Astrocyte (in vitro differentiated cells and primary cell): ENCODE data around the gene TMEM259. TPM values are rescaled to one million over a fixed set of nuclear protein-coding genes. Genes with fewer than 3 reads are reported as not detected.
A peak's percentile ranks its signal among the peaks of the same experiment; 100 is the strongest.

Source experiments
- DNase-seq: peaks from one replicate; pipeline ENCODE4 v3.0.0-alpha.2; 2010; ENCODE audit warnings: low read depth
- FAIRE-seq: peaks from 2 replicates; lab custom pipeline; 2011; peaks lifted over from hg19 to GRCh38; lab: Jason Lieb, UNC
- H2AFZ ChIP-seq: 2 replicates; pipeline ENCODE4 v1.6.0; 2012; ENCODE audit warnings: low read depth, low read length, inconsistent platforms
- H3K27ac ChIP-seq: 2 replicates; pipeline ENCODE4 v1.5.1; 2011; ENCODE audit warnings: low read depth, low read length, inconsistent platforms
- H3K27me3 ChIP-seq: 2 replicates; pipeline ENCODE4 v1.6.0; 2011; ENCODE audit warnings: low read length, inconsistent platforms; ENCODE audit not compliant: insufficient read depth
- H3K36me3 ChIP-seq: 2 replicates; pipeline ENCODE4 v1.5.1; 2011; ENCODE audit warnings: low read length, inconsistent platforms; ENCODE audit not compliant: insufficient read depth
- H3K4me1 ChIP-seq: 2 replicates; pipeline ENCODE4 v1.5.1; 2011; ENCODE audit warnings: low read length, inconsistent platforms; ENCODE audit not compliant: insufficient read depth
- H3K4me2 ChIP-seq: 2 replicates; pipeline ENCODE4 v1.6.0; 2012; ENCODE audit warnings: low read length, inconsistent platforms
- H3K4me3 ChIP-seq: 2 replicates; pipeline ENCODE4 v1.5.1; 2011; ENCODE audit warnings: low read depth, mild to moderate bottlenecking, low read length, inconsistent platforms; ENCODE audit not compliant: insufficient read depth
- H3K79me2 ChIP-seq: 2 replicates; pipeline ENCODE4 v1.6.0; 2012; ENCODE audit warnings: mild to moderate bottlenecking, low read length, inconsistent platforms; ENCODE audit not compliant: insufficient read depth
- H3K9ac ChIP-seq: 2 replicates; pipeline ENCODE4 v1.6.0; 2012; ENCODE audit warnings: mild to moderate bottlenecking, low read length, inconsistent platforms
- H3K9me3 ChIP-seq: 2 replicates; pipeline ENCODE4 v1.5.1; 2012; ENCODE audit warnings: low read depth, mild to moderate bottlenecking, low read length, inconsistent platforms; ENCODE audit not compliant: insufficient read depth
- H4K20me1 ChIP-seq: 2 replicates; pipeline ENCODE4 v1.6.0; 2012; ENCODE audit warnings: low read length, inconsistent platforms; ENCODE audit not compliant: insufficient read depth
- H3K27ac Mint-ChIP-seq: one replicate; pipeline ENCODE4 v1.8.0; 2021; ENCODE audit warnings: mild to moderate bottlenecking, mixed read lengths; ENCODE audit not compliant: unreplicated experiment
- H3K27me3 Mint-ChIP-seq: one replicate; pipeline ENCODE4 v1.8.0; 2021; ENCODE audit warnings: low read depth, mixed read lengths; ENCODE audit not compliant: unreplicated experiment
- H3K36me3 Mint-ChIP-seq: one replicate; pipeline ENCODE4 v1.8.0; 2021; ENCODE audit warnings: low read depth, mixed read lengths; ENCODE audit not compliant: unreplicated experiment
- H3K4me1 Mint-ChIP-seq: one replicate; pipeline ENCODE4 v1.8.0; 2021; ENCODE audit warnings: low read depth, mixed read lengths; ENCODE audit not compliant: unreplicated experiment
- H3K4me3 Mint-ChIP-seq: one replicate; pipeline ENCODE4 v1.8.0; 2021; ENCODE audit warnings: mild to moderate bottlenecking, moderate library complexity, mixed read lengths; ENCODE audit not compliant: unreplicated experiment
- H3K9me3 Mint-ChIP-seq: one replicate; pipeline ENCODE4 v1.8.0; 2021; ENCODE audit warnings: mild to moderate bottlenecking, mixed read lengths; ENCODE audit not compliant: unreplicated experiment
- CTCF ChIP-seq: IDR thresholded peaks from 2 replicates; pipeline ENCODE4 v1.5.1; 2011; ENCODE audit warnings: low read depth, mild to moderate bottlenecking, inconsistent platforms, low read length, moderate library complexity; ENCODE audit not compliant: insufficient read depth
- EZH2 ChIP-seq: IDR thresholded peaks from 2 replicates; pipeline ENCODE4 v1.6.1; 2012; ENCODE audit warnings: mild to moderate bottlenecking, low read length, inconsistent platforms; ENCODE audit not compliant: insufficient read depth
- total RNA-seq: library from RNA; stranded (reverse); gene quantifications from 2 replicates; pipeline ENCODE4 v1.2.1, GENCODE V29; 2021

Gene TMEM259
- total RNA-seq, 1 donor from 2014 or later, result 155 TPM

DNA sequence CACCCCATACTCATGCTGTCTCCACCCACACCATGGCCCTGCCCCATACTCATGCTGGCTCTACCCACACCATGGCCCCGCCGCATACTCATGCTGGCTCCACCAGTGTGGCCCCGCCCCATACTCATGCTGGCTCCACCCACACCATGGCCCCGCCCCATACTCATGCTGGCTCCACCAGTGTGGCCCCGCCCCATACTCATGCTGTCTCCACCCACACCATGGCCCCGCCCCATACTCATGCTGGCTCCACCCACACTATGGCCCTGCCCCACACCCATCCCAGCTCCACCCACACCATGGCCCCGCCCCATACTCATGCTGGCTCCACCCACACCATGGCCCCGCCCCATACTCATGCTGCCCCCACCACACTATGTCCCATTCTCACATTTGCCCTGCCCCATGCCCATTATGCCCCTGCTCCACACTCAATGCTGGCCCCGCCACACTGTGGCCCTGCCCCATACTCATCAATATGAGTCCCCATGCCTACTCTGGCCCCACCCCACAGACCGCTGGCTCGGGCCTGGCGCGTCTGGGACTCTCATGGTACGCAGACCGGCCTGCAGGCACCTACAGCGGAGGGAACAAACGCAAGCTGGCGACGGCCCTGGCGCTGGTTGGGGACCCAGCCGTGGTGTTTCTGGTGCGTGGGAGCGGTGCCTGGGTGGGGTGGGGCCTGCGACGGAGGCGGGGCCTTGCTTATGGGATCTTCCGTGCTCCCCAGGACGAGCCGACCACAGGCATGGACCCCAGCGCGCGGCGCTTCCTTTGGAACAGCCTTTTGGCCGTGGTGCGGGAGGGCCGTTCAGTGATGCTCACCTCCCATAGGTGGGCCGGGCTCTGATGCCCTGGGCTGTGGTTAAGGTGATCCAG lies 42.3 kb upstream of the TMEM259 start:
- FAIRE-seq, result no peak
- H3K9me3 Mint-ChIP-seq, result no peaks in the 10 kb centered on the region
- TF ChIP-seq EZH2 (no peak), CTCF (no peak)

DNA sequence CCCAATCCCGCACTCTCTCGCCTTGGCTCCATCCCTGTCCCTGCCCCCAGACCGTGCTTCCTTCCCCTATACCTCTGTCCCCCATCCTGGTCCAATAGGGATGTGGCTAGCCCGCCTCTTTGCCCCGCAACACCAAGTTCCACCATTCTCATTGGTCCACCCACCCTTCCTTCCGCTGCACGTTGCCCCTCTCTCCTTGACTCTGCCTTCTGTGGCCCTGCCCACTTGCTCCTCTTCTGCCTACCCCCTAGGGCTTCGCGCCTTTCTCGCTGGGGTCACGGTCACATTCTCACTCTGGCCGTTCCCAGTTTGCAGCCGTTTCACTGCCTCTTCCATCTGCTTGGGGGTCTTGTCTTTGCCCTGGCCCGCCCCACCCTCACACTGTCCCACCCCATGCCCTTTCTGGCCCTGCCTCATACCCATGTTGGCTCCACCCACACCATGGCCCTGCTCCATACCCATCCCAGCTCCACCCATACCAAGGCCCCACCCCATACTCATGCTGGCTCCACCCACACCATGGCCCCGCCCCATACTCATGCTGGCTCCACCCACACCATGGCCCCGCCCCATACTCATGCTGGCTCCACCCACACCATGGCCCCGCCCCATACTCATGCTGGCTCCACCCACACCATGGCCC lies 41.6 kb upstream of the TMEM259 start:
- Histone ChIP-seq H2AFZ (no peak overlapping the region), H3K4me2 (no peak overlapping the region), H3K9ac (no peak overlapping the region), H4K20me1 (peaks cover 9% of the 10 kb centered on the region), H3K4me1 (peaks cover 3% of the 10 kb centered on the region), H3K27ac (no peak overlapping the region), H3K36me3 (no peaks in the 10 kb centered on the region), H3K4me3 (no peak overlapping the region), H3K9me3 (peaks cover 14% of the 10 kb centered on the region), H3K27me3 (peaks cover 5% of the 10 kb centered on the region), H3K79me2 (no peaks in the 10 kb centered on the region)
- no peak for TF ChIP-seq EZH2
- TF ChIP-seq CTCF, result no peak
- no peak overlapping the region for H3K4me3 Mint-ChIP-seq
- H3K36me3 Mint-ChIP-seq, result peaks cover 5% of the 10 kb centered on the region
- H3K9me3 Mint-ChIP-seq, result no peaks in the 10 kb centered on the region
- peaks cover 2% of the 10 kb centered on the region for H3K27me3 Mint-ChIP-seq
- DNase-seq (no peak), FAIRE-seq (no peak)
- H3K27ac Mint-ChIP-seq, result no peak overlapping the region
- H3K4me1 Mint-ChIP-seq, result peaks cover 3% of the 10 kb centered on the region

More for the DNA sequence above, 42.3 kb upstream of the TMEM259 start:
- Histone ChIP-seq H3K36me3 (no peaks in the 10 kb centered on the region), H4K20me1 (peaks cover 9% of the 10 kb centered on the region), H2AFZ (no peak overlapping the region), H3K9me3 (peaks cover 7% of the 10 kb centered on the region), H3K27me3 (peaks cover 5% of the 10 kb centered on the region), H3K4me3 (no peak overlapping the region), H3K4me2 (no peak overlapping the region), H3K79me2 (no peaks in the 10 kb centered on the region), H3K4me1 (peaks cover 3% of the 10 kb centered on the region), H3K27ac (no peak overlapping the region), H3K9ac (no peak overlapping the region)
- H3K36me3 Mint-ChIP-seq, result no peaks in the 10 kb centered on the region
- no peak for DNase-seq
- H3K27me3 Mint-ChIP-seq, result peaks cover 6% of the 10 kb centered on the region
- peak overlapping the region; percentile 53 for H3K27ac Mint-ChIP-seq
- no peak overlapping the region for H3K4me3 Mint-ChIP-seq
- H3K4me1 Mint-ChIP-seq, result peaks cover 3% of the 10 kb centered on the region
